Activated CD8-positive, alpha-beta memory T cell treated with anti-CD3 and anti-CD28 coated beads, Interleukin-2, amount 10 ng/mL, durations not matched to agents 7 days and 5 days (primary cell): Measurements from ENCODE around the gene TSBP1. TPM values are rescaled to one million over a fixed set of nuclear protein-coding genes. Genes with fewer than 3 reads are reported as not detected.
A peak's percentile ranks its signal among the peaks of the same experiment; 100 is the strongest.

Source experiments
- ATAC-seq: fragments of 150-1000 bp; cut with Tn5 transposase; one replicate; pipeline ENCODE4 v1.10.0; 2021; ENCODE audit warnings: moderate library complexity
- CTCF ChIA-PET: fragments of 350-600 bp; sonication (Branson Sonifier 250); formaldehyde crosslinking; loops from one replicate; lab custom pipeline; 2021; ENCODE audit warnings: antibody characterized with exemption; lab: Charles Lee
- DNase-seq: peaks from one replicate; pipeline ENCODE4 v3.0.0-alpha.2; 2020
- H3K27ac Mint-ChIP-seq: one replicate; pipeline ENCODE4 v1.8.0; 2021; ENCODE audit warnings: mild to moderate bottlenecking, mixed read lengths
- H3K27me3 Mint-ChIP-seq: one replicate; pipeline ENCODE4 v1.8.0; 2021; ENCODE audit warnings: mixed read lengths
- H3K36me3 Mint-ChIP-seq: one replicate; pipeline ENCODE4 v1.8.0; 2021; ENCODE audit warnings: mild to moderate bottlenecking, mixed read lengths
- H3K4me1 Mint-ChIP-seq: one replicate; pipeline ENCODE4 v1.8.0; 2021; ENCODE audit warnings: mixed read lengths
- H3K4me3 Mint-ChIP-seq: one replicate; pipeline ENCODE4 v1.8.0; 2021; ENCODE audit warnings: mild to moderate bottlenecking, moderate library complexity, mixed read lengths
- H3K9me3 Mint-ChIP-seq: one replicate; pipeline ENCODE4 v1.8.0; 2022; ENCODE audit warnings: low read depth, mixed read lengths
- total RNA-seq, 2 experiments: library from RNA; stranded (reverse); gene quantifications; one replicate each; pipeline ENCODE4 v1.2.3, GENCODE V29; 2021

TSBP1 gene
- total RNA-seq, 2 experiments from 2014 or later, result not detected

GRCh38 chr6:32252331-32253009, 119.2 kb downstream of the TSBP1 start:
- no peak for DNase-seq

GRCh38 chr6:32249262-32249661, 122.4 kb downstream of the TSBP1 start:
- Mint-ChIP-seq H3K4me3 (no peak overlapping the region), H3K9me3 (peaks cover 6% of the 10 kb centered on the region), H3K27ac (no peak overlapping the region), H3K36me3 (peaks cover 3% of the 10 kb centered on the region), H3K4me1 (peaks cover 20% of the 10 kb centered on the region), H3K27me3 (peaks cover 23% of the 10 kb centered on the region)
- no peak for ATAC-seq
- CTCF ChIA-PET, result interaction anchor here (1.4 to 1.7 kb wide), 2 partner anchors 131 to 202 kb away, joined by 3 to 4 read pairs; no protein-coding TSS in a partner anchor
- DNase-seq, result no peak

More at GRCh38 chr6:32252331-32253009, 119.2 kb downstream of the TSBP1 start:
- CTCF ChIA-PET, result interaction anchor here (2.5 kb wide), 1 partner anchor 8 kb away, joined by 9 read pairs; no protein-coding TSS in a partner anchor
- ATAC-seq, result peak; percentile 60
- peaks cover 3% of the 10 kb centered on the region for H3K36me3 Mint-ChIP-seq
- H3K4me3 Mint-ChIP-seq, result no peak overlapping the region
- H3K27ac Mint-ChIP-seq, result no peak overlapping the region
- H3K4me1 Mint-ChIP-seq, result peaks cover 25% of the 10 kb centered on the region
- peaks cover 28% of the 10 kb centered on the region for H3K27me3 Mint-ChIP-seq
- peaks cover 6% of the 10 kb centered on the region for H3K9me3 Mint-ChIP-seq

- H3K36me3 Mint-ChIP-seq, result peaks cover 3% of the 10 kb centered on the region
- peaks cover 13% of the 10 kb centered on the region for H3K4me1 Mint-ChIP-seq
- H3K27ac Mint-ChIP-seq, result no peak overlapping the region
- no peak for DNase-seq
- CTCF ChIA-PET, result no interaction called here
- H3K9me3 Mint-ChIP-seq, result peaks cover 6% of the 10 kb centered on the region
- ATAC-seq, result no peak
- peaks cover 19% of the 10 kb centered on the region for H3K27me3 Mint-ChIP-seq
- no peak overlapping the region for H3K4me3 Mint-ChIP-seq
These were observed 124.3 kb downstream of the TSBP1 start for GRCh38 chr6:32247401-32247800.

- no peak overlapping the region for H3K27ac Mint-ChIP-seq
- no peak overlapping the region for H3K4me3 Mint-ChIP-seq
- H3K4me1 Mint-ChIP-seq, result peaks cover 24% of the 10 kb centered on the region
- peaks cover 2% of the 10 kb centered on the region for H3K36me3 Mint-ChIP-seq
- H3K9me3 Mint-ChIP-seq, result peaks cover 6% of the 10 kb centered on the region
- CTCF ChIA-PET, result interaction anchor here (0.7 to 2.2 kb wide), 12 partner anchors 9 to 550 kb away, joined by 3 to 10 read pairs (median 4); no protein-coding TSS in a partner anchor
- DNase-seq (peak; percentile 72), ATAC-seq (peak; percentile 79)
- H3K27me3 Mint-ChIP-seq, result peaks cover 25% of the 10 kb centered on the region
These were observed 126.7 kb downstream of the TSBP1 start for GRCh38 chr6:32244946-32245398.

- no peaks in the 10 kb centered on the region for H3K36me3 Mint-ChIP-seq
- peaks cover 4% of the 10 kb centered on the region for H3K9me3 Mint-ChIP-seq
- H3K4me1 Mint-ChIP-seq, result peaks cover 24% of the 10 kb centered on the region
- peaks cover 25% of the 10 kb centered on the region for H3K27me3 Mint-ChIP-seq
- no peak overlapping the region for H3K4me3 Mint-ChIP-seq
- no peak overlapping the region for H3K27ac Mint-ChIP-seq
- CTCF ChIA-PET, result interaction anchor here (1.7 to 2.2 kb wide), 3 partner anchors 9 to 159 kb away, joined by 4 to 10 read pairs (median 9); no protein-coding TSS in a partner anchor
- DNase-seq (no peak), ATAC-seq (no peak)
These were observed 127.4 kb downstream of the TSBP1 start for GRCh38 chr6:32244270-32244669.

Other genes with a start within 250 kb of the TSBP1 start
- gene ATF6B, start 243.7 kb downstream of the TSBP1 start, total RNA-seq, result 100 to 1,000 TPM; 119 to 135 TPM
- gene FKBPL, start 241.6 kb downstream of the TSBP1 start, total RNA-seq, result 1 to 10 TPM; 7.4 to 7.9 TPM
- under 1 TPM; 0.23 to 0.28 TPM for gene PRRT1, start 220.0 kb downstream of the TSBP1 start, total RNA-seq
- gene PPT2, start 217.8 kb downstream of the TSBP1 start, total RNA-seq, result 10 to 100 TPM; 13.9 to 21.9 TPM
- 10 to 100 TPM; 11.4 to 13.1 TPM for gene EGFL8, start 207.3 kb downstream of the TSBP1 start, total RNA-seq
- gene AGPAT1, start 195.8 kb downstream of the TSBP1 start, total RNA-seq, result 10 to 100 TPM; 37.5 to 38.6 TPM
- gene RNF5, start 193.5 kb downstream of the TSBP1 start, total RNA-seq, result 10 to 100 TPM; 41.0 to 51.9 TPM
- 10 to 100 TPM; 20.7 to 22.0 TPM for gene AGER, start 187.7 kb downstream of the TSBP1 start, total RNA-seq
- 10 to 100 TPM; 60.0 to 61.6 TPM for gene PBX2, start 181.7 kb downstream of the TSBP1 start, total RNA-seq
- 100 to 1,000 TPM; 171 to 196 TPM for gene GPSM3, start 179.3 kb downstream of the TSBP1 start, total RNA-seq
- under 1 TPM; 0.61 to 0.88 TPM for gene NOTCH4, start 147.8 kb downstream of the TSBP1 start, total RNA-seq
- not detected for gene BTNL2, start 35.3 kb upstream of the TSBP1 start, total RNA-seq
- gene HLA-DRA, start 68.0 kb upstream of the TSBP1 start, total RNA-seq, result 100 to 1,000 TPM; 311 to 313 TPM
- gene HLA-DRB5, start 158.4 kb upstream of the TSBP1 start, total RNA-seq, result 1 to 10 TPM; 2.9 to 5.3 TPM
- gene HLA-DRB1, start 217.9 kb upstream of the TSBP1 start, total RNA-seq, result 100 to 1,000 TPM; 189 to 228 TPM